Calu3 (cell line): ENCODE measurements around the gene TNRC18. TPM values are rescaled to one million over a fixed set of nuclear protein-coding genes. Genes with fewer than 3 reads are reported as not detected.
"Not testable (repeated sequence)": the region's sequence is repeated elsewhere in the genome, so short reads cannot be mapped to it uniquely, and the experiment has no call there.

ENCODE experiments used
- BruUV-seq: library from RNA; stranded (reverse); fragments of 400-500 nt; replicated peaks from 2 replicates; lab custom pipeline; 2021; lab: Mats Ljungman, UMichigan
- CTCF ChIA-PET: fragments of 300-600 bp; sonication (Branson Sonifier 250); formaldehyde crosslinking; loops from one replicate; lab custom pipeline; 2022; ENCODE audit warnings: antibody characterized with exemption; lab: Charles Lee
- DNase-seq: peaks from one replicate; pipeline ENCODE4 v3.0.0; 2022
- H3K27ac Mint-ChIP-seq: one replicate; pipeline ENCODE4 v1.8.0; 2022; ENCODE audit warnings: mixed read lengths; ENCODE audit not compliant: unreplicated experiment
- H3K27me3 Mint-ChIP-seq: one replicate; pipeline ENCODE4 v1.8.0; 2022; ENCODE audit warnings: mixed read lengths; ENCODE audit not compliant: unreplicated experiment
- H3K36me3 Mint-ChIP-seq: one replicate; pipeline ENCODE4 v1.8.0; 2022; ENCODE audit warnings: mild to moderate bottlenecking, moderate library complexity, mixed read lengths; ENCODE audit not compliant: insufficient read depth, unreplicated experiment
- H3K4me1 Mint-ChIP-seq: one replicate; pipeline ENCODE4 v1.8.0; 2022; ENCODE audit warnings: mild to moderate bottlenecking, low read depth, mixed read lengths; ENCODE audit not compliant: unreplicated experiment
- H3K4me3 Mint-ChIP-seq: one replicate; pipeline ENCODE4 v1.8.0; 2022; ENCODE audit warnings: mild to moderate bottlenecking, low read depth, moderate library complexity, mixed read lengths; ENCODE audit not compliant: unreplicated experiment
- H3K9me3 Mint-ChIP-seq: one replicate; pipeline ENCODE4 v1.8.0; 2022; ENCODE audit warnings: low read depth, mixed read lengths; ENCODE audit not compliant: unreplicated experiment
- intact Hi-C: fragments of 100-400 bp; cut with micrococcal nuclease; formaldehyde crosslinking; loops from one replicate; pipeline ENCODE4 v1.10.0; 2022; ENCODE audit not compliant: unreplicated experiment
- total RNA-seq: library from RNA; stranded (reverse); gene quantifications from 2 replicates; pipeline ENCODE4 v1.2.3, GENCODE V29; 2022
- TF ChIP-seq, protein P1 (sequence below): fragments of 200-600 bp; IDR thresholded peaks from one replicate; pipeline ENCODE4 v1.8.0; 2022; ENCODE audit warnings: antibody characterized with exemption; ENCODE audit not compliant: unreplicated experiment

The TNRC18 gene
- total RNA-seq, 1 experiment from 2014 or later: 213 TPM

DNA sequence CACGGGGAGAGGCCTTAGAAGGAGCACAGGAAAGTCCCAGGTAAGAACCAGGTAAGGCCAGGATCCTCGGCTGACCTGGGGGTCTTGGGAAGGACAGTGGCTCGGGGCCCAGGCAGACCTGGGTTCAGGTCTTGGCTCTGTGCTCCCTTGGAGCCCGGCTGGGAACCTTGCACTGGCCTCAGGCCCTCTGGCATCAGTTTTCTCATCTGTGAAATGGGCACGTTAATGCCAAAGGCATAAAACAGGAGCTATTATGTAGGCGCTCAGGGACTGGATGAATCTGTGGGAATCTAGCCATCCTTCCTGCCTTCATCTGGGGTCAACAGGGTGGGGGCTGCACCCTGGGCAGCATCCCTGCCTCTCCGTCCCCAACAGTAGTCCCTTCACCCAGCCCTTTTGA is 149.2 kb downstream of the TNRC18 start:
- Mint-ChIP-seq H3K27me3 (peaks cover 99% of the 10 kb centered on the region), H3K4me1 (no peaks in the 10 kb centered on the region), H3K36me3 (no peaks in the 10 kb centered on the region), H3K27ac (no peak overlapping the region), H3K9me3 (no peaks in the 10 kb centered on the region), H3K4me3 (no peak overlapping the region)
- intact Hi-C loops: no loop called here
- DNase-seq: no peak
- TF ChIP-seq, protein P1, sequence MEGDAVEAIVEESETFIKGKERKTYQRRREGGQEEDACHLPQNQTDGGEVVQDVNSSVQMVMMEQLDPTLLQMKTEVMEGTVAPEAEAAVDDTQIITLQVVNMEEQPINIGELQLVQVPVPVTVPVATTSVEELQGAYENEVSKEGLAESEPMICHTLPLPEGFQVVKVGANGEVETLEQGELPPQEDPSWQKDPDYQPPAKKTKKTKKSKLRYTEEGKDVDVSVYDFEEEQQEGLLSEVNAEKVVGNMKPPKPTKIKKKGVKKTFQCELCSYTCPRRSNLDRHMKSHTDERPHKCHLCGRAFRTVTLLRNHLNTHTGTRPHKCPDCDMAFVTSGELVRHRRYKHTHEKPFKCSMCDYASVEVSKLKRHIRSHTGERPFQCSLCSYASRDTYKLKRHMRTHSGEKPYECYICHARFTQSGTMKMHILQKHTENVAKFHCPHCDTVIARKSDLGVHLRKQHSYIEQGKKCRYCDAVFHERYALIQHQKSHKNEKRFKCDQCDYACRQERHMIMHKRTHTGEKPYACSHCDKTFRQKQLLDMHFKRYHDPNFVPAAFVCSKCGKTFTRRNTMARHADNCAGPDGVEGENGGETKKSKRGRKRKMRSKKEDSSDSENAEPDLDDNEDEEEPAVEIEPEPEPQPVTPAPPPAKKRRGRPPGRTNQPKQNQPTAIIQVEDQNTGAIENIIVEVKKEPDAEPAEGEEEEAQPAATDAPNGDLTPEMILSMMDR: no peak
- CTCF ChIA-PET: no interaction called here
- BruUV-seq: no TSS peak

DNA sequence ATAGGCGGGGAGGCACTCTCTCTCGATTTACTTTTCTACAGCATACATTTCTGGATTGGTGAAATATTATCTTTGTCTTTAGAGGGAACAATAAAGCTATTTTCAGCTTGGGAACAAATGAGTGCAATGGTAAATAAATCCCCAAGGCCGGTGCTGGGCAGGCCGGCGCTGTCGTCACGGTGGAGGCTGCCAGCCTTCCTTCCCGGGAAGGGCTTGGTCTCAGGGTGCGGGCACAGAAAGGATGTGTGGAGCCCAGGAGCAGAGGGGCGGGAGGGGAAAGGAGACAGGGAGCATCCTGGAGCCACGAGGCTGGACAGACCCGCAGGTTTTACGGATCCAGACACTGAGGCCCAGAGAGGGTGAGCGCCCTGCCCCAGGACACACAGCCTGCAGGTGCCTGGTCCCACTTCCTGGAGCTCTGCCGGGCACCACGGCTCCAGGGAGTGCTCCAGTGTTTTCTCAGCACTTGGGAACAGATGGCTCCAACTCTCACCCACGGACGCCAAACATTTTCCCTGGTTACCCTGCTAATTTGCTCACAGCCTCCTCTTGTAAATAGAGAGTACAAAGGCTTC is 149.7 kb downstream of the TNRC18 start:
- intact Hi-C loops, H3K36me3 Mint-ChIP-seq, H3K27ac Mint-ChIP-seq, H3K9me3 Mint-ChIP-seq, BruUV-seq, DNase-seq, CTCF ChIA-PET, H3K4me1 Mint-ChIP-seq, H3K4me3 Mint-ChIP-seq: not testable (repeated sequence)
- peaks cover 99% of the 10 kb centered on the region for H3K27me3 Mint-ChIP-seq

DNA sequence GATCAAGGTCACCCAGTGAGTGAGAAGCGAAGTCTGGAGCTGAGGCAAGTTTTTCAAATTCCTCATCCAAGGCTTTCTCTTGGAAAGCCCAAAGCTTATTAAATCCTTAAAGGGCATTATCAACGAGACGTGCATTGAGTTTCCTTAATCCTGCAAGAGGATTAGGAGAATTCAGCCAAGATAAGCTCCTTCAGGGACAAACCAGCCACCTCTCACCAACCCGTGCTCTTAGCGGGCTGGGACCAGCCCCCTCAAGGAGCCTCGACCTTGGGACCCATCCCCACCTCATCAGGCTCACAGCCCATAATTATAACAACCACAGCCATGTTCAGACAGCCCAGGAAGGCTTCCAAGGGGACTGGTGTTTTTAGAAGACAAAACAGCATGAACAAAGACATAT is 152.8 kb downstream of the TNRC18 start:
- Mint-ChIP-seq H3K27me3 (peaks cover 88% of the 10 kb centered on the region), H3K27ac (no peak overlapping the region), H3K9me3 (no peaks in the 10 kb centered on the region), H3K4me1 (peaks cover 4% of the 10 kb centered on the region), H3K4me3 (no peak overlapping the region), H3K36me3 (no peaks in the 10 kb centered on the region)
- DNase-seq: no peak
- no TSS peak for BruUV-seq
- CTCF ChIA-PET: interaction anchor here (0.7 kb wide), 1 partner anchor 271 kb away, joined by 6 read pairs; no protein-coding TSS in a partner anchor
- intact Hi-C loops: no loop called here
- TF ChIP-seq, protein P1: no peak

DNA sequence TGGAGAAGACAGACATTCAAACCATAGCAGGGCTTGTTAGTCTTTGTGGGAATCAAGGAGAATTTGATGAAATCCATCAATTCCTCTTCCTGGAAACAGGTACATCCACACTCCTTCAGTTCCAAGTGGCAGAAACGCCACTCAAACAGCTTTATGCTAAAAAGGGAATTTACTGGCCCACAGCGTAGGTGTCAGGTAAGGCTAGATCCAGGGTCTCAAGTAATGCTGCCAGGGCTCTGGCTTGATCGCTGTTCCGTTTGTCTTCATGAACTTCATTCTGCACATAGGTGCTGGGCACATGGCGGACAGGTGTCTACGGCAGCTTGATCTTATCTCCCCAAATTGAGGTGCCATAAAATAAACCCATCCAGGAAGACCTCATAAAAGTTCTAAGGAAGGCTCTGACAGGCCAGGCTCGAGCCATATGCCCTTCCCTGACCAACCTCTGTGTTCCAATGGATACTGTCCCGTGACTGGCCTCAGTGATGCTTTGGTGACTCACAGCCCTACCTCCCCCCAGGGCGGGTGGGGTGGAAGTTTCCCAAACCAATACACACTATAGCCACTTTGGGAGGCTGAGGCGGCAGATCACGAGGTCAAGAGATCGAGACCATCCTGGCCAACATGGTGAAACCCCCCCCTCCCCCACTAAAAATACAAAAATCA is 153.5 kb downstream of the TNRC18 start:
- H3K9me3 Mint-ChIP-seq, intact Hi-C loops, H3K4me3 Mint-ChIP-seq, DNase-seq, H3K36me3 Mint-ChIP-seq, H3K27ac Mint-ChIP-seq, BruUV-seq, H3K4me1 Mint-ChIP-seq: not testable (repeated sequence)
- CTCF ChIA-PET: interaction anchor here (0.7 kb wide), 1 partner anchor 270 kb away, joined by 6 read pairs; no protein-coding TSS in a partner anchor
- peaks cover 88% of the 10 kb centered on the region for H3K27me3 Mint-ChIP-seq

DNA sequence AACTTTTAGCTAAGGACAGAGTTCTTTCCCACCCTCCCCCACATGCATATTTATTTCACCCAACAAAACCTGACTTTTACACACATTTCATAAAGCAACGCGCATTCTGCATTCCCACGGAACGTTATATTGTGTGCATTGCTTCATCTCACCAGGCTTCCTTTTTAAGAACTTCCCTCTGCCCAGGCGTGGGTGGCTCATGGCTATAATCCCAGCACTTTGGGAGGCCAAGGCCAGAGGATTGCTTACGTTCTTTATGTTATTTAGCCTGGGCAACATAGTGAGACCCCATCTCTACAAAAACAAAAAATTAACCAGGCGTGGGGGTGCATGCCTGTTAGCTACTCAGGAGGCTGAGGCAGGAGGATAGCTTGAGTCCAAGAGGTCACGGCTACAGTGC is 155.8 kb downstream of the TNRC18 start:
- DNase-seq, H3K36me3 Mint-ChIP-seq, BruUV-seq, H3K9me3 Mint-ChIP-seq, H3K27ac Mint-ChIP-seq, intact Hi-C loops, H3K4me3 Mint-ChIP-seq, H3K4me1 Mint-ChIP-seq: not testable (repeated sequence)
- CTCF ChIA-PET: interaction anchor here (0.7 kb wide), 1 partner anchor 1316 kb away, joined by 3 read pairs; no protein-coding TSS in a partner anchor
- peaks cover 88% of the 10 kb centered on the region for H3K27me3 Mint-ChIP-seq
